HEK293 (cell line): Measurements from ENCODE around the gene PAK4.

Source experiments
- GLIS2 ChIP-seq: fragments of 450-650 bp; formaldehyde crosslinking; IDR thresholded peaks from 2 replicates; pipeline ENCODE4 v1.5.1; 2016; ENCODE audit warnings: missing biosample characterization, missing genetic modification characterization
- OVOL3 ChIP-seq: fragments of 450-650 bp; formaldehyde crosslinking; IDR thresholded peaks from 2 replicates; pipeline ENCODE4 v1.5.1; 2016; ENCODE audit warnings: missing biosample characterization, missing genetic modification characterization
- REPIN1 ChIP-seq: fragments of 450-650 bp; formaldehyde crosslinking; IDR thresholded peaks from 2 replicates; pipeline ENCODE4 v1.5.1; 2017; ENCODE audit warnings: missing biosample characterization, missing genetic modification characterization, low read depth
- TCF7L2 ChIP-seq: IDR thresholded peaks from 2 replicates; pipeline ENCODE4 v1.6.1; 2011; ENCODE audit warnings: low read depth, mild to moderate bottlenecking, inconsistent platforms, low read length, moderate library complexity, borderline replicate concordance
- ZEB2 ChIP-seq: fragments of 450-650 bp; formaldehyde crosslinking; IDR thresholded peaks from 2 replicates; pipeline ENCODE4 v1.5.1; 2016; ENCODE audit warnings: missing biosample characterization, missing genetic modification characterization
- ZFHX2 ChIP-seq: fragments of 450-650 bp; formaldehyde crosslinking; conservative IDR thresholded peaks from 2 replicates; pipeline ENCODE4 v1.5.1; 2016; ENCODE audit warnings: missing biosample characterization, missing genetic modification characterization
- ZNF132 ChIP-seq: fragments of 450-650 bp; formaldehyde crosslinking; IDR thresholded peaks from 2 replicates; pipeline ENCODE4 v1.5.1; 2017; ENCODE audit warnings: missing biosample characterization, missing genetic modification characterization, borderline replicate concordance
- ZNF23 ChIP-seq: fragments of 450-650 bp; formaldehyde crosslinking; IDR thresholded peaks from 2 replicates; pipeline ENCODE4 v1.5.1; 2016; ENCODE audit warnings: missing biosample characterization, missing genetic modification characterization, borderline replicate concordance
- ZNF768 ChIP-seq: fragments of 450-650 bp; formaldehyde crosslinking; IDR thresholded peaks from 2 replicates; pipeline ENCODE4 v1.5.1; 2018; ENCODE audit warnings: missing biosample characterization, mild to moderate bottlenecking, missing genetic modification characterization
- ZNF776 ChIP-seq: fragments of 450-650 bp; formaldehyde crosslinking; IDR thresholded peaks from 2 replicates; pipeline ENCODE4 v1.5.0; 2017; ENCODE audit warnings: missing biosample characterization, missing genetic modification characterization, borderline replicate concordance
- ZNF791 ChIP-seq: fragments of 450-650 bp; formaldehyde crosslinking; IDR thresholded peaks from 2 replicates; pipeline ENCODE4 v1.5.1; 2016; ENCODE audit warnings: missing biosample characterization, missing genetic modification characterization
- TF ChIP-seq, protein P1 (sequence below): fragments of 450-650 bp; formaldehyde crosslinking; IDR thresholded peaks from 2 replicates; pipeline ENCODE4 v1.5.1; 2016; ENCODE audit warnings: missing biosample characterization, missing genetic modification characterization, low read depth
- TF ChIP-seq, protein P2 (sequence below): fragments of 450-650 bp; formaldehyde crosslinking; IDR thresholded peaks from 2 replicates; pipeline ENCODE4 v1.5.1; 2016; ENCODE audit warnings: missing biosample characterization, missing genetic modification characterization
- TF ChIP-seq, protein P3 (sequence below): fragments of 450-650 bp; formaldehyde crosslinking; IDR thresholded peaks from 2 replicates; pipeline ENCODE4 v1.5.1; 2016; ENCODE audit warnings: missing biosample characterization, missing genetic modification characterization
- TF ChIP-seq, protein P4 (sequence below): fragments of 450-650 bp; formaldehyde crosslinking; IDR thresholded peaks from 2 replicates; pipeline ENCODE4 v1.5.1; 2017; ENCODE audit warnings: missing biosample characterization, mild to moderate bottlenecking, missing genetic modification characterization, moderate library complexity
- TF ChIP-seq, protein P5 (sequence below): fragments of 450-650 bp; formaldehyde crosslinking; IDR thresholded peaks from 2 replicates; pipeline ENCODE4 v1.5.1; 2016; ENCODE audit warnings: missing biosample characterization, missing genetic modification characterization

The PAK4 gene

DNA sequence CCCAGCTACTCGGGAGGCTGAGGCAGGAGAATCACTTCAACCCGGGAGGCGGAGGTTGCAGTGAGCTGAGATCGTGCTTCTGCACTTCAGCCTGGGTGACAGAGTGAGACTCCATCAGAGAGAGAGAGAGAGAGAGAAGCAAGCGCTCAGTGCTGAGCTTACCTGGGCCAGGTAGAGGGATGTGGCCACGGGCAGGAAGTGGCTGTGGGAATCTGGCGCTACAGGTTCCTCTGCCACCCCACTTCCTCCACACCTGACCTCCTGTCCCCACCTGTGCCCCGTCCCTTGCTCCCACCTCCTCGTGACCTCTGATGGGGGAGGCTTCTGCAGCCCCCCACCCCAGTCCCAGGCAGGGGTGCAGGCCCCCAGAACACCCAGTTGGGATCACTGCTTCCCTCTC, 70.2 kb downstream of the PAK4 start (continued):
- no peak for TF ChIP-seq ZNF776 (tag by site-specific recombination)
- TF ChIP-seq, protein P1, sequence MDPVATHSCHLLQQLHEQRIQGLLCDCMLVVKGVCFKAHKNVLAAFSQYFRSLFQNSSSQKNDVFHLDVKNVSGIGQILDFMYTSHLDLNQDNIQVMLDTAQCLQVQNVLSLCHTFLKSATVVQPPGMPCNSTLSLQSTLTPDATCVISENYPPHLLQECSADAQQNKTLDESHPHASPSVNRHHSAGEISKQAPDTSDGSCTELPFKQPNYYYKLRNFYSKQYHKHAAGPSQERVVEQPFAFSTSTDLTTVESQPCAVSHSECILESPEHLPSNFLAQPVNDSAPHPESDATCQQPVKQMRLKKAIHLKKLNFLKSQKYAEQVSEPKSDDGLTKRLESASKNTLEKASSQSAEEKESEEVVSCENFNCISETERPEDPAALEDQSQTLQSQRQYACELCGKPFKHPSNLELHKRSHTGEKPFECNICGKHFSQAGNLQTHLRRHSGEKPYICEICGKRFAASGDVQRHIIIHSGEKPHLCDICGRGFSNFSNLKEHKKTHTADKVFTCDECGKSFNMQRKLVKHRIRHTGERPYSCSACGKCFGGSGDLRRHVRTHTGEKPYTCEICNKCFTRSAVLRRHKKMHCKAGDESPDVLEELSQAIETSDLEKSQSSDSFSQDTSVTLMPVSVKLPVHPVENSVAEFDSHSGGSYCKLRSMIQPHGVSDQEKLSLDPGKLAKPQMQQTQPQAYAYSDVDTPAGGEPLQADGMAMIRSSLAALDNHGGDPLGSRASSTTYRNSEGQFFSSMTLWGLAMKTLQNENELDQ, result no peak
- no peak for TF ChIP-seq ZNF23 (tag by site-specific recombination)
- TF ChIP-seq ZEB2 (tag by site-specific recombination), result peak; percentile 51; the same call in 1 of the 2 replicates
- TF ChIP-seq OVOL3 (tag by site-specific recombination), result no peak
- TF ChIP-seq ZNF768, result no peak
- no peak for TF ChIP-seq ZNF132 (tag by site-specific recombination)
- TF ChIP-seq ZFHX2 (tag by site-specific recombination), result no peak
- TF ChIP-seq, protein P2, sequence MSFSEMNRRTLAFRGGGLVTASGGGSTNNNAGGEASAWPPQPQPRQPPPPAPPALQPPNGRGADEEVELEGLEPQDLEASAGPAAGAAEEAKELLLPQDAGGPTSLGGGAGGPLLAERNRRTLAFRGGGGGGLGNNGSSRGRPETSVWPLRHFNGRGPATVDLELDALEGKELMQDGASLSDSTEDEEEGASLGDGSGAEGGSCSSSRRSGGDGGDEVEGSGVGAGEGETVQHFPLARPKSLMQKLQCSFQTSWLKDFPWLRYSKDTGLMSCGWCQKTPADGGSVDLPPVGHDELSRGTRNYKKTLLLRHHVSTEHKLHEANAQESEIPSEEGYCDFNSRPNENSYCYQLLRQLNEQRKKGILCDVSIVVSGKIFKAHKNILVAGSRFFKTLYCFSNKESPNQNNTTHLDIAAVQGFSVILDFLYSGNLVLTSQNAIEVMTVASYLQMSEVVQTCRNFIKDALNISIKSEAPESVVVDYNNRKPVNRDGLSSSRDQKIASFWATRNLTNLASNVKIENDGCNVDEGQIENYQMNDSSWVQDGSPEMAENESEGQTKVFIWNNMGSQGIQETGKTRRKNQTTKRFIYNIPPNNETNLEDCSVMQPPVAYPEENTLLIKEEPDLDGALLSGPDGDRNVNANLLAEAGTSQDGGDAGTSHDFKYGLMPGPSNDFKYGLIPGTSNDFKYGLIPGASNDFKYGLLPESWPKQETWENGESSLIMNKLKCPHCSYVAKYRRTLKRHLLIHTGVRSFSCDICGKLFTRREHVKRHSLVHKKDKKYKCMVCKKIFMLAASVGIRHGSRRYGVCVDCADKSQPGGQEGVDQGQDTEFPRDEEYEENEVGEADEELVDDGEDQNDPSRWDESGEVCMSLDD (tag by site-specific recombination), result peak; percentile 64; the same call in 1 of the 2 replicates
- TF ChIP-seq, protein P3, sequence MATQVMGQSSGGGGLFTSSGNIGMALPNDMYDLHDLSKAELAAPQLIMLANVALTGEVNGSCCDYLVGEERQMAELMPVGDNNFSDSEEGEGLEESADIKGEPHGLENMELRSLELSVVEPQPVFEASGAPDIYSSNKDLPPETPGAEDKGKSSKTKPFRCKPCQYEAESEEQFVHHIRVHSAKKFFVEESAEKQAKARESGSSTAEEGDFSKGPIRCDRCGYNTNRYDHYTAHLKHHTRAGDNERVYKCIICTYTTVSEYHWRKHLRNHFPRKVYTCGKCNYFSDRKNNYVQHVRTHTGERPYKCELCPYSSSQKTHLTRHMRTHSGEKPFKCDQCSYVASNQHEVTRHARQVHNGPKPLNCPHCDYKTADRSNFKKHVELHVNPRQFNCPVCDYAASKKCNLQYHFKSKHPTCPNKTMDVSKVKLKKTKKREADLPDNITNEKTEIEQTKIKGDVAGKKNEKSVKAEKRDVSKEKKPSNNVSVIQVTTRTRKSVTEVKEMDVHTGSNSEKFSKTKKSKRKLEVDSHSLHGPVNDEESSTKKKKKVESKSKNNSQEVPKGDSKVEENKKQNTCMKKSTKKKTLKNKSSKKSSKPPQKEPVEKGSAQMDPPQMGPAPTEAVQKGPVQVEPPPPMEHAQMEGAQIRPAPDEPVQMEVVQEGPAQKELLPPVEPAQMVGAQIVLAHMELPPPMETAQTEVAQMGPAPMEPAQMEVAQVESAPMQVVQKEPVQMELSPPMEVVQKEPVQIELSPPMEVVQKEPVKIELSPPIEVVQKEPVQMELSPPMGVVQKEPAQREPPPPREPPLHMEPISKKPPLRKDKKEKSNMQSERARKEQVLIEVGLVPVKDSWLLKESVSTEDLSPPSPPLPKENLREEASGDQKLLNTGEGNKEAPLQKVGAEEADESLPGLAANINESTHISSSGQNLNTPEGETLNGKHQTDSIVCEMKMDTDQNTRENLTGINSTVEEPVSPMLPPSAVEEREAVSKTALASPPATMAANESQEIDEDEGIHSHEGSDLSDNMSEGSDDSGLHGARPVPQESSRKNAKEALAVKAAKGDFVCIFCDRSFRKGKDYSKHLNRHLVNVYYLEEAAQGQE, result no peak
- TF ChIP-seq, protein P4, sequence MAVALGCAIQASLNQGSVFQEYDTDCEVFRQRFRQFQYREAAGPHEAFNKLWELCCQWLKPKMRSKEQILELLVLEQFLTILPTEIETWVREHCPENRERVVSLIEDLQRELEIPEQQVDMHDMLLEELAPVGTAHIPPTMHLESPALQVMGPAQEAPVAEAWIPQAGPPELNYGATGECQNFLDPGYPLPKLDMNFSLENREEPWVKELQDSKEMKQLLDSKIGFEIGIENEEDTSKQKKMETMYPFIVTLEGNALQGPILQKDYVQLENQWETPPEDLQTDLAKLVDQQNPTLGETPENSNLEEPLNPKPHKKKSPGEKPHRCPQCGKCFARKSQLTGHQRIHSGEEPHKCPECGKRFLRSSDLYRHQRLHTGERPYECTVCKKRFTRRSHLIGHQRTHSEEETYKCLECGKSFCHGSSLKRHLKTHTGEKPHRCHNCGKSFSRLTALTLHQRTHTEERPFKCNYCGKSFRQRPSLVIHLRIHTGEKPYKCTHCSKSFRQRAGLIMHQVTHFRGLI, result no peak
- TF ChIP-seq ZNF791 (tag by site-specific recombination), result no peak
- TF ChIP-seq GLIS2 (tag by site-specific recombination), result no peak
- TF ChIP-seq REPIN1 (tag by site-specific recombination), result no peak
- no peak for TF ChIP-seq TCF7L2
- TF ChIP-seq, protein P5, sequence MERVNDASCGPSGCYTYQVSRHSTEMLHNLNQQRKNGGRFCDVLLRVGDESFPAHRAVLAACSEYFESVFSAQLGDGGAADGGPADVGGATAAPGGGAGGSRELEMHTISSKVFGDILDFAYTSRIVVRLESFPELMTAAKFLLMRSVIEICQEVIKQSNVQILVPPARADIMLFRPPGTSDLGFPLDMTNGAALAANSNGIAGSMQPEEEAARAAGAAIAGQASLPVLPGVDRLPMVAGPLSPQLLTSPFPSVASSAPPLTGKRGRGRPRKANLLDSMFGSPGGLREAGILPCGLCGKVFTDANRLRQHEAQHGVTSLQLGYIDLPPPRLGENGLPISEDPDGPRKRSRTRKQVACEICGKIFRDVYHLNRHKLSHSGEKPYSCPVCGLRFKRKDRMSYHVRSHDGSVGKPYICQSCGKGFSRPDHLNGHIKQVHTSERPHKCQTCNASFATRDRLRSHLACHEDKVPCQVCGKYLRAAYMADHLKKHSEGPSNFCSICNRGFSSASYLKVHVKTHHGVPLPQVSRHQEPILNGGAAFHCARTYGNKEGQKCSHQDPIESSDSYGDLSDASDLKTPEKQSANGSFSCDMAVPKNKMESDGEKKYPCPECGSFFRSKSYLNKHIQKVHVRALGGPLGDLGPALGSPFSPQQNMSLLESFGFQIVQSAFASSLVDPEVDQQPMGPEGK (tag by site-specific recombination), result 0 out of 2 replicates have a peak, but pooled peaks have one; percentile 31
